ENCODE measurements around the gene APELA. TPM values are rescaled to one million over a fixed set of nuclear protein-coding genes. Genes with fewer than 3 reads are reported as not detected.

APELA gene, protein sequence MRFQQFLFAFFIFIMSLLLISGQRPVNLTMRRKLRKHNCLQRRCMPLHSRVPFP
- total RNA-seq, result not detected
- long read RNA-seq, result 0 reads

GRCh38 chr4:164876700-164877324 is at the start of gene APELA:
Gene APELA (plus strand): TSS chr4:164877178. CDS start chr4:164877332, 154 bp downstream.
- intact Hi-C loops (cut with DNase I, micrococcal nuclease), result no loop called here
- DNase-seq (no peak), ATAC-seq (peak; percentile 59)

GRCh38 chr4:164828955-164829354 is 48.0 kb upstream of the APELA start:
- ATAC-seq, result no peak
- intact Hi-C loops (cut with DNase I, micrococcal nuclease), result no loop called here

DNA sequence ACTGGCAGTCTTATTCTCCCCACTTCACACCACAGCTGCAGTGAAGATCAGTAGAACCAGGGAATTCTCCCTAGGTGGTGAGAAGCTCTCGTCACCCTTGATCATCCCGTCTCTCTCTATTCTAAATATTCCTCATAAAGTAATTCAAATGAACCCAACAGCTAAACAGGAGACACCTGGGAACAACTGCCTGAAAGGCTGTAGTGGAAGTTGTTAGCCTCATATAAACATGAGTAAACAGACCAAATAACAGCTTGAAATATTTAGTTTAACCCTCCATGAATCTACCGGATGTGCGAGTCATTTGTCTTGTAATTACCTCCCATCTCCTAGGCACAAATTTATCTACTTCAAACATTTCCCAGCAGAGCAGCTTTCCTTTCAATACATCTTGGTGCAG is 30.4 kb upstream of the APELA start:
- no peak for ATAC-seq
- DNase-seq, result no peak
- intact Hi-C loops (cut with DNase I, micrococcal nuclease), result no loop called here

More at GRCh38 chr4:164828955-164829354, 48.0 kb upstream of the APELA start:
- no peak for DNase-seq

DNA sequence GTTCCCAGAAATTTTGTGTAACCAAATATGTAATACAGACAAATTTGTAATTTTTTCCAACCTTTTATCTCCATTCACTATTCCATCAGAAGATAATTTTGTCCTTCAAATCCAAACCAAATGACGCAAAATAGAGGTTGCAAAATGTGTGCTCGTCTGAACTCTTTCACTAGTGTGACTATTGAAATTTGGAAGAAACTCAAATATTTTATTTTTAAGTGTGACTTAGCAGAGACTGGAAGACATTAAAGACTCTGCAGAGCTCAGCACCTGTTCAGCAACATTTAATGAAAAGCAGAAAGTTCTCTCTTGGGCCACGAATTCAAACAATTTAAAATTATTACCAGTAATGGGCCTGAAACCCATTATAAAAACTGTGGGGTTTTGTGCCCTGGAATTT is 30.0 kb upstream of the APELA start:
- ATAC-seq, result no peak
- intact Hi-C loops (cut with DNase I, micrococcal nuclease), result no loop called here

GRCh38 chr4:164847967-164848649 is 28.9 kb upstream of the APELA start:
- no peak for ATAC-seq
- intact Hi-C loops (cut with DNase I, micrococcal nuclease), result no loop called here
- no peak for DNase-seq

More for the DNA sequence above, 30.0 kb upstream of the APELA start:
- no peak for DNase-seq

DNA sequence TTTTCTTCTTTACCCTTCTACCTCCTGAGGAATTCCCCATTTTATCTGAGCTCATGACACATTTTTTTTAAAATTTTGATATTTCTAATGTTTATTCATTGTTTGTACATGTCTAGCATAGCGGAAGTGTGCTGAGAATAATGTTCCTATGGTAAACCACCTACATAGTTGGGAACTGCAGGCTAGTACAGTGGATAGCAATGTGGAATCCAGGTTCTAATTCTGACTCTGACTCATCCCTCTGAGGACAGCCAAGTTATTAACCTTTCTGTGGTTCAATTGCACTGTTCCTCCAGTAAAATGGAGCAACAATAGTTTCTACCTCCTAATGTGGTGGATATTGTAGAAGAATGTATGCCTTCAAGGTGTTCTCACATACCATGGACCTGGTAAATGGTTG is 20.6 kb upstream of the APELA start:
- DNase-seq (no peak), ATAC-seq (no peak)
- intact Hi-C loops (cut with DNase I, micrococcal nuclease), result no loop called here

GRCh38 chr4:164866817-164867490 is 10.0 kb upstream of the APELA start:
- no peak for DNase-seq
- intact Hi-C loops (cut with DNase I, micrococcal nuclease), result no loop called here
- ATAC-seq, result no peak

DNA sequence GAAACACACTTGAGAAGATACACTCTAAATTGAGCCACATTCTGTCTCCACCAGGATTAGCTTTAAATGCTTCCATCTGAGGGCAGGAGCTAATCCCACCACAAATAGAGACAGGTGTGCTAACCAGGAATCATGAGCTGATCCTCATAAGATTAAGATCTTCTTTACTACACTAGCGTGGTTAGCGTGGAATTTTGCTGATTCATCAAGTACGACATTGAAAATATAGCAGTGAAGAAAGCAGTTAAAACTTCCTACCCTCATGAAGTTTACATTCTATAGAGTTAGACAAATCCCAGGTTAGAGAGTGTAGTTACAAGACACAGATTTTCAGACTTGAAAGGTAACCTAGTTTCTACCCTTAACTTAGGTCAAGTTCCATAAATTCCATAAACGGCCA is 5.3 kb upstream of the APELA start:
- ATAC-seq (no peak), DNase-seq (no peak)
- intact Hi-C loops (cut with DNase I, micrococcal nuclease), result no loop called here

- DNase-seq (no peak), ATAC-seq (no peak)
- intact Hi-C loops (cut with DNase I, micrococcal nuclease), result no loop called here
Measured at GRCh38 chr4:164872481-164872880, 4.5 kb upstream of the APELA start.

DNA sequence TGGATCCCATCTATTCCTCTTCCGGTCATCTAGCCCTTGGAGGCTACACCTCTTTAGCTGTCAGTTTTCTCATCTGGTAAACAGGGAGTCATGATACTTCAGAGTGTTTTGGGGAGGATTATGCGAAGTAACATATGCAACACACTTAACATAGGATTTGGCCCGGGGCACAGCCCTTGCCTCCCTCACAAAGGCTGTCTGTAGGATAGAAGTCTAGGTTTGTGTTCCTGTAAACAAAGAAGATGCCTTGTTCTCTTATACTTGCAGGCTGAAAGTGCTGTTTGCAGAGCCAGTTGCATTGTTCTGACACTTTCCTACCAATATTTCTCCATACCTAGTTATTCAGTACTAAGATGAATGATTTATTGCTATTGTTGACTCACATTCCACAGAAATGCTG is 2.2 kb upstream of the APELA start:
- no peak for DNase-seq
- ATAC-seq, result no peak
- intact Hi-C loops (cut with DNase I, micrococcal nuclease), result no loop called here

DNA sequence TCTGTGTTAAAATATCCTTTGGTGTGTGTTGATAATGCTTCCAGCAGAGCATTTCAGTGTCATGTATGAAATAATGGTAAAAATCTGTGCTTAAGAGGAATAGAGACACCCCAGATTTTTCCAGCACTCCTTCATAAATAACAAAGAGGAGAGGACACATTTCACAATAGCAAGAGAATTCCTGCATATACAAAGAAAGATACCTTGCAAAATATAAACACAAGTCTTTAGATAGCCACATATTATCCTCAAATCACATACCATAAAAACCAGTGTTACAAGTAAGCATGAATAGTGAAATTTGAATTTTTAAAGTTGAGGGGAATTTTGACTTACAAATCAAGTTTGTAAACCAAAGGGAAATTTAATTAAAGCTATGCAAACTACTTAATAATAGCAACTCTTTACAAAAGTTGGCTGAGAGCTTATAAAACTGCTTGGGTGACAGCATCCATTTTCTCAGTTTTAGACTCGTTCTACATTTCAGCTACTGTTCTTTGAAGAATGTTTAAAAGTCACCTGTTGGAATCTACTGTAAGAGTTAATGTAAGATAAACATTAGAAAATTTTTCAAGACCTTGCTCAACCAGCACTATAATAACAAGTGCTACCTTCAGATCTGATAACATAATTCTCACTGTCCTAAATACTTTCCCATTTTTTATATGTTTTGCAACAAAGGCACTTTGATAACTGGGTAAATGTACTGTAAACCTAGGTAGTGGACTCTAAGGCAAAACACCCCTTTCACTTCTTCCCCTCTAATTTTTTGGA is 3.7 kb downstream of the APELA start:
- no peak for ATAC-seq
- intact Hi-C loops (cut with DNase I, micrococcal nuclease), result no loop called here
- DNase-seq, result no peak

DNA sequence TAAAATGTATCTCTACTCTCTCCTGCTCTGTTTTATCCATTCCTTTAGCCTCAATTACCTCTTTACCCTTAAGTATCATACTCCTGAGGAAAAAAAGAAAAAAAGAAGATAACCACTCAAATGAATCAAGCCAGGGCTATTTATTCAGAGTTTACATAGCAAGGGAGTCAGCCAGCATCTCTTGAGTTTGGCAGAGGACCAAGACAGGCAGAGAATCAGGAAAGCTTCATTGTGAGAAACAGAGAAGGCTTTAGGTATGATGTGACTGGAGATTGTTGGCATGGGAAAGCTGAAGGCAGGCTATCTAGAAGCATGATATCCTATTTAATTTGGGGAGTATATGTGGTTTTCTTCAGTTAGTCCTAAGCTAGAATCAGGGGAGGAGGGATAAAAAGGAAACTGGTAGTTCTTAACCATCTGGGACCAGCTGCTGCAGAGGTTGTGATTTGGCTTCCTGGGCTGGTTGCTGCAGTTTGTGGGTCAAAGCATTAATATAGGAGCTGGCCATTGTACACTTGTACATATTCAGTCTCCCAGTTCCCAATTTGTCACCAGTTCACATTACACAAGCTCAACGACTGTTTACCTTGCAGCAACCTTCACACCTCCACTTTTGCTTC is 11.2 kb downstream of the APELA start:
- intact Hi-C loops (cut with DNase I, micrococcal nuclease), result no loop called here
- no peak for ATAC-seq
- DNase-seq, result no peak

DNA sequence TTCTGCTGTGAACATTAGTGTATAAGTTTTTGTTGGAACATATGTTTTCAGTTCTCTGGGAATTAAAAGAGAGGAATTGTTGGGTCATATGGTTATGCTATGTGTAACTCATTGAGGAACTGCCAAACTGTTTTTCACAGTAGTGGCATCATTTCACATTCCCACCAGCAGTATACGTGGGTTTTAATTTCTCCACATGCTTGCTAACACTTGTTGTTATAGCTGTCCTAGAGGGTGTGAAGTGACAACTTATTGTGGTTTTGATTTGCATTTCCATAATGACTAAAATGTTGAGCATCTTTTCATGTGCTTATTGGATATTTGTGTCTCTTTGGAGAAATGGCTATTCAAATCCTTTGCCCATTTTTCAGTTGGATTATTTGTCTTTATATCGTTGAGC is 13.7 kb downstream of the APELA start:
- DNase-seq, result no peak
- ATAC-seq, result no peak
- intact Hi-C loops (cut with DNase I, micrococcal nuclease), result no loop called here

DNA sequence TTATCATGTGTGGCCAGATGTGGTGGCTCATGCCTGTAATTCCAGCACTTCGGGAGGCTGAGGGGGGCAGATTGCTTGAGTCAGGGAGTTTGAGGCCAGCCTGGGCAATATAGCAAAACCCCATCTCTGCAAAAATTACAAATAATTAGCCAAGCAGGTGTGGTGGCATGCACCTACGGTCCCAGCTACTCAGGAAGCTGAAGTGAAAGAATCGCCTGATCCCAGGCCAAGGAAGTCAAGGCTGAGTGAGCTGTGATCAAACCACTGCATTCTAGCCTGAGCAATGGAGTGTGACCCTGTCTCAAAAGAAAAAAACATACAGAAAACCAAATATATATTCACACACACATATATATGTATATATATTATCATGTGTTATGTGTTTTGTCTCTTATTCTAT is 15.0 kb downstream of the APELA start:
- no peak for DNase-seq

GRCh38 chr4:164894702-164895101 is 17.7 kb downstream of the APELA start:
- intact Hi-C loops (cut with DNase I, micrococcal nuclease), result no loop called here

More for the DNA sequence above, 15.0 kb downstream of the APELA start:
- intact Hi-C loops (cut with DNase I, micrococcal nuclease), result no loop called here
- no peak for ATAC-seq

DNA sequence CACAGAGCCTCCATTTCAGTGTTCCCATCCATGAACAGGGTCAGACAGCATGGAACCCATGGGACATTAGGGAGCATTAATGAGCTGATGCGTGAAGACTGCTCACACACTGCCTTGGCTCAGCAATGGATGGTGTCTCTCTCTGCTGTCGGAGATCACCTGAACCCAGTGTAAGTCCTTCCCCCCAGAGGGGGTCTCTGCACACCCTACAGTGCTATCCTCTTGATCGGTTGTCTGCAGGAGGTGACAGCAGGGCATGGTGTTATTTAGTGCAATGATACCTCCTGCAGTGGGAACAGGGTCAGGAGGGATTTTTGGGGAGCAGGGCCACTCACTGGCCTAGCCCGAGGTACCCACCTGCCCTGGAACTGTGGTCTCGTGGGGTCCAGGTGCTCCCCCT is 25.6 kb downstream of the APELA start:
- no peak for DNase-seq
- no peak for ATAC-seq
- intact Hi-C loops (cut with DNase I, micrococcal nuclease), result no loop called here

More at GRCh38 chr4:164894702-164895101, 17.7 kb downstream of the APELA start:
- DNase-seq (no peak), ATAC-seq (no peak)

DNA sequence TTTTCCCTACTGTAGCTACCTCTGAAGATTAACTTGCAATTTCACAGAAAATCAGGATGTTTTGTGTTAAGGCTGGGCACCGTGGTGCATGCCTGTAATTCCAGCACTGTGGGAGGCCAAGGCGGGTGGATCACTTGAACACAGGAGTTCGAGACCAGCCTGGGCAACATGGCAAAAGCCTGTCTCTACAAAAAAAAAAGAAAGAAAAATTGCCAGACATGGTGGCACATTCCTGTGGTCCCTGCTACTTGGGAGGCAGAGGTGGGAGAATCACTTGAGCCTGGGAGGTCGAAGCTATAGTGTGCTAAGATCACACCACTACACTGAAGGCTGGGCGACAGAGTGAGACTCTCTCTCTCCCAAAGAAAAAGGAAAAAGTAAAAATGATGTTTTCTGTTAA is 27.4 kb downstream of the APELA start:
- DNase-seq, result no peak
- no peak for ATAC-seq

GRCh38 chr4:164904941-164905340 is 28.0 kb downstream of the APELA start:
- intact Hi-C loops (cut with DNase I, micrococcal nuclease), result no loop called here
- DNase-seq (no peak), ATAC-seq (no peak)

More for the DNA sequence above, 27.4 kb downstream of the APELA start:
- intact Hi-C loops (cut with DNase I, micrococcal nuclease), result no loop called here

DNA sequence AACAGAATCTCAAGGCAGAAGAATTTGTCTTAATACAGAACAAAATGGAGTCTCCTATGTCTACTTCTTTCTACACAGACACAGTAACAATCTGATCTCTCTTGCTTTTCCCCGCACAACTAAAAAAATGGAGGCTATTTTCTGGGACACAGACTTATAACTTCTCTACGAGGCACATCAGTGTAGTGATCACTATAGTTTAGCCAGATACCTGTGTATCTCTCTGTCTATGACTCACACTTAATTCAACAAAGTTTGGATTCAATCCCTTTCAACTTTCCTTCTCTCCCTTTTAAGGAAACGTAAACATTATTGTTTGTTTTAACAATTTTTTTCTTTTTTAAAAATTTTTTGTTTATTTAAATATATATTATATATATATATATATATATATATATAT is 29.4 kb downstream of the APELA start:
- no peak for ATAC-seq
- intact Hi-C loops (cut with DNase I, micrococcal nuclease), result no loop called here
- no peak for DNase-seq
